HepG2 (cell line): ENCODE data around the gene COPZ1. TPM values are rescaled to one million over a fixed set of nuclear protein-coding genes. Genes with fewer than 3 reads are reported as not detected.

Experiments used
- CBFB ChIP-seq: sonication (generic); formaldehyde crosslinking; IDR thresholded peaks from 2 replicates; pipeline ENCODE4 v1.4.0; 2020; ENCODE audit warnings: missing genetic modification reagents
- CBX2 ChIP-seq, 2 experiments: fragments of 200-600 bp in 1 of 2; sonication (generic); formaldehyde crosslinking in 1 of 2; IDR thresholded peaks; 2 replicates each; pipeline versions ENCODE4 v1.7.0 to v1.8.1; 2018 to 2022; ENCODE audit warnings: low read depth in 2 of 2, low read length in 1 of 2, mild to moderate bottlenecking in 1 of 2, missing genetic modification reagents in 1 of 2
- HOXA5 ChIP-seq: sonication (generic); formaldehyde crosslinking; IDR thresholded peaks from 2 replicates; pipeline ENCODE4 v1.4.0; 2020; ENCODE audit warnings: missing genetic modification reagents
- KDM4B ChIP-seq: sonication (generic); formaldehyde crosslinking; IDR thresholded peaks from 2 replicates; pipeline ENCODE4 v1.4.0; 2020; ENCODE audit warnings: missing genetic modification reagents
- KDM5A ChIP-seq: fragments of 200-600 bp; sonication (generic); IDR thresholded peaks from 2 replicates; pipeline ENCODE4 v1.7.0; 2018; ENCODE audit warnings: antibody characterized with exemption, mild to moderate bottlenecking, low read length, borderline replicate concordance
- MAZ ChIP-seq, 2 experiments: sonication (generic) in 1 of 2; formaldehyde crosslinking in 1 of 2; IDR thresholded peaks; 2 replicates each; pipeline versions ENCODE4 v1.5.0 to v1.6.1; 2012 to 2020; ENCODE audit warnings: low read depth in 2 of 2, mild to moderate bottlenecking in 2 of 2, borderline replicate concordance in 1 of 2, improper control_type of control experiment in 1 of 2, low read length in 1 of 2, missing genetic modification reagents in 1 of 2, moderate library complexity in 1 of 2
- MLLT10 ChIP-seq: sonication (generic); formaldehyde crosslinking; IDR thresholded peaks from 2 replicates; pipeline ENCODE4 v1.4.0; 2020; ENCODE audit warnings: missing genetic modification reagents
- MXI1 ChIP-seq: IDR thresholded peaks from 3 replicates; pipeline ENCODE4 v1.6.1; 2012; ENCODE audit warnings: low read depth, low read length, inconsistent platforms, borderline replicate concordance
- PCBP1 ChIP-seq: fragments of 200-400 bp; formaldehyde crosslinking; IDR thresholded peaks from 2 replicates; pipeline ENCODE4 v1.6.1; 2017; ENCODE audit warnings: mild to moderate bottlenecking, low read depth, low read length, borderline replicate concordance
- POLR2A ChIP-seq, 2 experiments: IDR thresholded peaks; 2 replicates each; pipeline ENCODE4 v1.6.1; 2011; ENCODE audit warnings: low read depth in 2 of 2, low read length in 2 of 2, mild to moderate bottlenecking in 1 of 2, moderate library complexity in 1 of 2; ENCODE audit not compliant: insufficient read depth in 1 of 2
- RNF2 ChIP-seq: fragments of 450-650 bp; conservative IDR thresholded peaks from 2 replicates; pipeline ENCODE4 v1.6.1; 2016; ENCODE audit warnings: low read depth
- SAP130 ChIP-seq: IDR thresholded peaks from 2 replicates; pipeline ENCODE4 v1.6.1; 2016; ENCODE audit warnings: low read depth
- SIX4 ChIP-seq: sonication (generic); formaldehyde crosslinking; IDR thresholded peaks from 2 replicates; pipeline ENCODE4 v1.4.0; 2020; ENCODE audit warnings: missing genetic modification reagents
- TAF1 ChIP-seq: sonication (generic); formaldehyde crosslinking; IDR thresholded peaks from 2 replicates; pipeline ENCODE4 v1.4.0; 2020; ENCODE audit warnings: missing genetic modification reagents
- ZNF224 ChIP-seq: sonication (generic); formaldehyde crosslinking; IDR thresholded peaks from 2 replicates; pipeline ENCODE4 v1.5.0; 2020; ENCODE audit warnings: mild to moderate bottlenecking, missing genetic modification reagents
- ZNF230 ChIP-seq: sonication (generic); formaldehyde crosslinking; IDR thresholded peaks from 2 replicates; pipeline ENCODE4 v1.4.0; 2020; ENCODE audit warnings: mild to moderate bottlenecking, missing genetic modification reagents
- ZNF556 ChIP-seq: sonication (generic); formaldehyde crosslinking; IDR thresholded peaks from 2 replicates; pipeline ENCODE4 v1.4.0; 2020; ENCODE audit warnings: mild to moderate bottlenecking, missing genetic modification reagents, borderline replicate concordance
- ZNF747 ChIP-seq: sonication (generic); formaldehyde crosslinking; IDR thresholded peaks from 2 replicates; pipeline ENCODE4 v1.8.1; 2023; ENCODE audit warnings: missing genetic modification reagents, mild to moderate bottlenecking, borderline replicate concordance
- polyA plus RNA-seq, 8 experiments: library from polyadenylated mRNA; depleted of rRNA in 3 of 8; stranded (reverse) in 7 of 8; unstranded in 1 of 8; fragments of >200 nt; fragmentation: Illumina TruSeq in 4 of 8; extraction: Trizol in 4 of 8; gene quantifications; 2 replicates each; pipeline versions ENCODE4 v1.2.1 to v1.2.3, GENCODE V29; 2011 to 2016; ENCODE audit warnings: low read depth in 4 of 8, missing spikeins in 1 of 8, mixed read lengths in 1 of 8; ENCODE audit not compliant: insufficient read depth in 1 of 8
- total RNA-seq, 5 experiments: library from RNA; depleted of rRNA; stranded (reverse); fragments of >200 nt; fragmentation: Illumina TruSeq; extraction: Trizol; gene quantifications; 2 replicates each; pipeline ENCODE4 v1.2.3, GENCODE V29; 2016; ENCODE audit warnings: low read depth in 1 of 5
- TF ChIP-seq, protein P1 (sequence below): sonication (generic); formaldehyde crosslinking; IDR thresholded peaks from 2 replicates; pipeline ENCODE4 v1.5.0; 2020; ENCODE audit warnings: mild to moderate bottlenecking, missing genetic modification reagents, borderline replicate concordance
- TF ChIP-seq, protein P2 (sequence below): IDR thresholded peaks from 2 replicates; pipeline ENCODE4 v1.6.1; 2016; ENCODE audit warnings: control low read depth
- TF ChIP-seq, protein P3 (sequence below): sonication (generic); formaldehyde crosslinking; IDR thresholded peaks from 2 replicates; pipeline ENCODE4 v1.4.0; 2020; ENCODE audit warnings: mild to moderate bottlenecking, missing genetic modification reagents
- TF ChIP-seq, protein P4 (sequence below): IDR thresholded peaks from 2 replicates; pipeline ENCODE4 v1.6.1; 2016; ENCODE audit warnings: missing compliant biosample characterization, missing genetic modification reagents, borderline replicate concordance

COPZ1 gene
- total and polyA plus RNA-seq, 2 of the 13 experiments (the other 11 are each of a cell fraction or from before 2014, with no cell fraction given): 125 to 184 TPM

DNA sequence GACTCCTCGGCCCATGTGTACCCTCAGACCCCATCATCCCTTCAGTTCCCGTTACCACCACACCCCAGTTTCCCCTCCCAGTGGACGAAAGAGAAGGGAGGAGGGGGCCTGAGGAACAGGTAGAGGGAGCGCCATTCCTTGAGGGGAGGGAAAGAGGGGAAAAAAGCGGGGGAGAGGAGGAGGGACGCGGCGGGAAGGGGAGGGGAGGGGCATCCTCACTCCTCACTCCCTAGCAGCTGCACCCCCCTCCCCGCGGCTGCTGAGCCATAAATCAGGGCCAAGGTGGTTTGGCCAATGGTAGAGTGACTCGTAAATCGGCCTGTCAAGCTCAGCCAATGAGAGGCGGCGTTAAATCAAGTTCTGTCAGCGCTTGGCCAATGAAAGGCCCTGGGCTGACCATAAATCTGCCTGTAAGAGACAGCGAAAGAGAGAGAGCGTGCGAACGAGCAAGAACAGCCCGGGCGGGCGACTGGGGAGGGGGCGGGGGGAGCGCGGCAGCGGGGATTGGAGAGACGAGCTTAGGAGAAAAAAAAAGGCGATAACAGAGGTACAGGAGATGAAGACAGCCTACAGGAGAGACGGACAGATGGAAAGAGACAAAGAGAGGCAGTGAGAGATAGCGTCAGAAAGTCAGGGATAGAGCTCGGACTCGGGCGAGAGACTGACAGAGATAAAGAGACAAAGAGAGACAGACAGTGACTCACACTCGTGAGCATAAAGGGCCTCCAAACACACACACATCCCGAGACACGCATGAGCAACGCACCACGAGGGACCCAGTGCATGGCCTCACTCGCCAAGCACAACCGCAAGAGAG, 34.2 kb downstream of the COPZ1 start (continued):
- TF ChIP-seq, protein P1, sequence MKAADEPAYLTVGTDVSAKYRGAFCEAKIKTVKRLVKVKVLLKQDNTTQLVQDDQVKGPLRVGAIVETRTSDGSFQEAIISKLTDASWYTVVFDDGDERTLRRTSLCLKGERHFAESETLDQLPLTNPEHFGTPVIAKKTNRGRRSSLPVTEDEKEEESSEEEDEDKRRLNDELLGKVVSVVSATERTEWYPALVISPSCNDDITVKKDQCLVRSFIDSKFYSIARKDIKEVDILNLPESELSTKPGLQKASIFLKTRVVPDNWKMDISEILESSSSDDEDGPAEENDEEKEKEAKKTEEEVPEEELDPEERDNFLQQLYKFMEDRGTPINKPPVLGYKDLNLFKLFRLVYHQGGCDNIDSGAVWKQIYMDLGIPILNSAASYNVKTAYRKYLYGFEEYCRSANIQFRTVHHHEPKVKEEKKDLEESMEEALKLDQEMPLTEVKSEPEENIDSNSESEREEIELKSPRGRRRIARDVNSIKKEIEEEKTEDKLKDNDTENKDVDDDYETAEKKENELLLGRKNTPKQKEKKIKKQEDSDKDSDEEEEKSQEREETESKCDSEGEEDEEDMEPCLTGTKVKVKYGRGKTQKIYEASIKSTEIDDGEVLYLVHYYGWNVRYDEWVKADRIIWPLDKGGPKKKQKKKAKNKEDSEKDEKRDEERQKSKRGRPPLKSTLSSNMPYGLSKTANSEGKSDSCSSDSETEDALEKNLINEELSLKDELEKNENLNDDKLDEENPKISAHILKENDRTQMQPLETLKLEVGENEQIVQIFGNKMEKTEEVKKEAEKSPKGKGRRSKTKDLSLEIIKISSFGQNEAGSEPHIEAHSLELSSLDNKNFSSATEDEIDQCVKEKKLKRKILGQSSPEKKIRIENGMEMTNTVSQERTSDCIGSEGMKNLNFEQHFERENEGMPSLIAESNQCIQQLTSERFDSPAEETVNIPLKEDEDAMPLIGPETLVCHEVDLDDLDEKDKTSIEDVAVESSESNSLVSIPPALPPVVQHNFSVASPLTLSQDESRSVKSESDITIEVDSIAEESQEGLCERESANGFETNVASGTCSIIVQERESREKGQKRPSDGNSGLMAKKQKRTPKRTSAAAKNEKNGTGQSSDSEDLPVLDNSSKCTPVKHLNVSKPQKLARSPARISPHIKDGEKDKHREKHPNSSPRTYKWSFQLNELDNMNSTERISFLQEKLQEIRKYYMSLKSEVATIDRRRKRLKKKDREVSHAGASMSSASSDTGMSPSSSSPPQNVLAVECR (CRISPR knock-in tag): peak; percentile 65; the same call in 1 of the 2 replicates
- TF ChIP-seq ZNF230 (CRISPR knock-in tag): peak; percentile 22; the same call in 1 of the 2 replicates
- no peak for TF ChIP-seq ZNF224
- TF ChIP-seq RNF2: no peak
- TF ChIP-seq, protein P2, sequence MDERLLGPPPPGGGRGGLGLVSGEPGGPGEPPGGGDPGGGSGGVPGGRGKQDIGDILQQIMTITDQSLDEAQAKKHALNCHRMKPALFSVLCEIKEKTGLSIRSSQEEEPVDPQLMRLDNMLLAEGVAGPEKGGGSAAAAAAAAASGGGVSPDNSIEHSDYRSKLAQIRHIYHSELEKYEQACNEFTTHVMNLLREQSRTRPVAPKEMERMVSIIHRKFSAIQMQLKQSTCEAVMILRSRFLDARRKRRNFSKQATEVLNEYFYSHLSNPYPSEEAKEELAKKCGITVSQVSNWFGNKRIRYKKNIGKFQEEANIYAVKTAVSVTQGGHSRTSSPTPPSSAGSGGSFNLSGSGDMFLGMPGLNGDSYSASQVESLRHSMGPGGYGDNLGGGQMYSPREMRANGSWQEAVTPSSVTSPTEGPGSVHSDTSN: peak; percentile 84
- peak; percentile 93 for TF ChIP-seq SAP130 (CRISPR knock-in tag)
- 0 out of 2 replicates have a peak, but pooled peaks have one; percentile 19 for TF ChIP-seq ZNF747 (CRISPR knock-in tag)
- TF ChIP-seq, protein P3, sequence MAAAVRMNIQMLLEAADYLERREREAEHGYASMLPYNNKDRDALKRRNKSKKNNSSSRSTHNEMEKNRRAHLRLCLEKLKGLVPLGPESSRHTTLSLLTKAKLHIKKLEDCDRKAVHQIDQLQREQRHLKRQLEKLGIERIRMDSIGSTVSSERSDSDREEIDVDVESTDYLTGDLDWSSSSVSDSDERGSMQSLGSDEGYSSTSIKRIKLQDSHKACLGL: 0 out of 2 replicates have a peak, but pooled peaks have one; percentile 18
- TF ChIP-seq CBFB: 0 out of 2 replicates have a peak, but pooled peaks have one; percentile 23
- TF ChIP-seq HOXA5 (CRISPR knock-in tag): peak; percentile 98
- TF ChIP-seq, protein P4, sequence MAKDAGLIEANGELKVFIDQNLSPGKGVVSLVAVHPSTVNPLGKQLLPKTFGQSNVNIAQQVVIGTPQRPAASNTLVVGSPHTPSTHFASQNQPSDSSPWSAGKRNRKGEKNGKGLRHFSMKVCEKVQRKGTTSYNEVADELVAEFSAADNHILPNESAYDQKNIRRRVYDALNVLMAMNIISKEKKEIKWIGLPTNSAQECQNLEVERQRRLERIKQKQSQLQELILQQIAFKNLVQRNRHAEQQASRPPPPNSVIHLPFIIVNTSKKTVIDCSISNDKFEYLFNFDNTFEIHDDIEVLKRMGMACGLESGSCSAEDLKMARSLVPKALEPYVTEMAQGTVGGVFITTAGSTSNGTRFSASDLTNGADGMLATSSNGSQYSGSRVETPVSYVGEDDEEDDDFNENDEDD (CRISPR knock-in tag): peak; percentile 17; the same call in 1 of the 2 replicates
- no peak for TF ChIP-seq MLLT10 (CRISPR knock-in tag)
- peak; percentile 44; the same call in 1 of the 2 replicates for TF ChIP-seq TAF1 (CRISPR knock-in tag)
- no peak for TF ChIP-seq CBX2 (IDR thresholded peaks at IDR 0.05; ENCODE audit: low read depth, low read length)
- TF ChIP-seq CBX2 (CRISPR knock-in tag; IDR thresholded peaks at IDR 0.05; ENCODE audit: low read depth): no peak
- peak; percentile 45; the same call in 1 of the 3 replicates for TF ChIP-seq MXI1
- TF ChIP-seq SIX4 (CRISPR knock-in tag): 0 out of 2 replicates have a peak, but pooled peaks have one; percentile 44
- TF ChIP-seq KDM4B (CRISPR knock-in tag): peak; percentile 35; the same call in 1 of the 2 replicates
- TF ChIP-seq PCBP1: peak; percentile 85; the same call in 1 of the 2 replicates
- peak; percentile 96 for TF ChIP-seq MAZ (IDR thresholded peaks at IDR 0.05; ENCODE audit: borderline replicate concordance, low read depth, low read length)
- peak; percentile 56; the same call in 1 of the 2 replicates for TF ChIP-seq MAZ (CRISPR knock-in tag; IDR thresholded peaks at IDR 0.05; ENCODE audit: low read depth)
- peak; percentile 47; the same call in 1 of the 2 replicates for TF ChIP-seq KDM5A
- peak in 1 of 2 experiments; percentile 41 for TF ChIP-seq POLR2A (IDR thresholded peaks at IDR 0.05; ENCODE audit: insufficient read depth in 1 of 2, low read depth in 2 of 2, low read length in 2 of 2)
- 0 out of 2 replicates have a peak, but pooled peaks have one; percentile 39 for TF ChIP-seq ZNF556 (CRISPR knock-in tag)
